ENCODE measurements around the gene CCDC137. TPM values are rescaled to one million over a fixed set of nuclear protein-coding genes. Genes with fewer than 3 reads are reported as not detected.

Gene CCDC137
- total RNA-seq, 4 donors from 2014 or later = 4.4 to 11.4 (median 8.8) TPM

GRCh38 chr17:81640011-81640410 is 26.5 kb upstream of the CCDC137 start:
- DNase-seq = no peak
- intact Hi-C loops (cut with DNase I) = no loop called here

GRCh38 chr17:81641825-81642489 is 24.6 kb upstream of the CCDC137 start:
- TF ChIP-seq POLR2A (IDR thresholded peaks at IDR 0.05) (no peak), CTCF (IDR thresholded peaks at IDR 0.05) (no peak)
- peaks cover 0 to 4% of the 10 kb centered on the region in 2 donors for H3K4me1 ChIP-seq
- no peak overlapping the region for H3K27ac ChIP-seq
- H3K27me3 ChIP-seq = no peaks in the 10 kb centered on the region
- H3K36me3 ChIP-seq = no peaks in the 10 kb centered on the region
- DNase-seq = no peak
- no peaks in the 10 kb centered on the region for H3K9me3 ChIP-seq
- no peak overlapping the region for H3K4me3 ChIP-seq (replicated peaks in 1 of 3)
- intact Hi-C loops (cut with DNase I) = no loop called here
- WGBS, 2 donors = 87 to 93% methylated on average over 13 to 17 of the region's 17 CpGs

More at GRCh38 chr17:81640011-81640410, 26.5 kb upstream of the CCDC137 start:
- Histone ChIP-seq H3K27me3 (no peaks in the 10 kb centered on the region), H3K9me3 (no peaks in the 10 kb centered on the region), H3K36me3 (no peaks in the 10 kb centered on the region), H3K27ac (no peak overlapping the region), H3K4me1 (peaks cover 12 to 14% of the 10 kb centered on the region in 2 donors), H3K4me3 (replicated peaks in 1 of 3) (no peak overlapping the region)
- TF ChIP-seq POLR2A (IDR thresholded peaks at IDR 0.05) = no peak
- TF ChIP-seq CTCF (IDR thresholded peaks at IDR 0.05) = no peak
- WGBS, 2 donors = 88 to 91% methylated on average over 9 of the region's 9 CpGs

- Histone ChIP-seq H3K4me1 (no peaks in the 10 kb centered on the region), H3K9me3 (no peaks in the 10 kb centered on the region), H3K27me3 (peaks cover 6% of the 10 kb centered on the region), H3K27ac (no peak overlapping the region), H3K4me3 (replicated peaks in 1 of 3) (no peak overlapping the region), H3K36me3 (no peaks in the 10 kb centered on the region)
- intact Hi-C loops (cut with DNase I) = no loop called here
- 91 to 96% methylated on average over 11 to 12 of the region's 15 CpGs for WGBS, 2 donors
- TF ChIP-seq CTCF (IDR thresholded peaks at IDR 0.05) (no peak), POLR2A (IDR thresholded peaks at IDR 0.05) (no peak)
- no peak for DNase-seq
Observed at GRCh38 chr17:81644496-81644895, 22.0 kb upstream of the CCDC137 start.

GRCh38 chr17:81644976-81645952 is 21.3 kb upstream of the CCDC137 start:
- Histone ChIP-seq H3K27ac (no peak overlapping the region), H3K9me3 (no peaks in the 10 kb centered on the region), H3K27me3 (peaks cover 6% of the 10 kb centered on the region), H3K4me1 (no peaks in the 10 kb centered on the region), H3K36me3 (no peaks in the 10 kb centered on the region), H3K4me3 (replicated peaks in 1 of 3) (no peak overlapping the region)
- intact Hi-C loops (cut with DNase I) = no loop called here
- TF ChIP-seq CTCF (IDR thresholded peaks at IDR 0.05) (no peak), POLR2A (IDR thresholded peaks at IDR 0.05) (no peak)
- DNase-seq = no peak
- WGBS, 2 donors = 84 to 89% methylated on average over 13 to 19 of the region's 29 CpGs

Data from thyroid gland (tissue), 4 donors.